GM12874 (cell line): ENCODE results near the gene BTK.

Experiments
- TF ChIP-seq, protein P1 (sequence below): IDR thresholded peaks from 2 replicates; pipeline ENCODE4 v1.5.1; 2011; ENCODE audit warnings: low read depth, mild to moderate bottlenecking, control low read depth, low read length, moderate library complexity; ENCODE audit not compliant: insufficient read depth

BTK gene

DNA sequence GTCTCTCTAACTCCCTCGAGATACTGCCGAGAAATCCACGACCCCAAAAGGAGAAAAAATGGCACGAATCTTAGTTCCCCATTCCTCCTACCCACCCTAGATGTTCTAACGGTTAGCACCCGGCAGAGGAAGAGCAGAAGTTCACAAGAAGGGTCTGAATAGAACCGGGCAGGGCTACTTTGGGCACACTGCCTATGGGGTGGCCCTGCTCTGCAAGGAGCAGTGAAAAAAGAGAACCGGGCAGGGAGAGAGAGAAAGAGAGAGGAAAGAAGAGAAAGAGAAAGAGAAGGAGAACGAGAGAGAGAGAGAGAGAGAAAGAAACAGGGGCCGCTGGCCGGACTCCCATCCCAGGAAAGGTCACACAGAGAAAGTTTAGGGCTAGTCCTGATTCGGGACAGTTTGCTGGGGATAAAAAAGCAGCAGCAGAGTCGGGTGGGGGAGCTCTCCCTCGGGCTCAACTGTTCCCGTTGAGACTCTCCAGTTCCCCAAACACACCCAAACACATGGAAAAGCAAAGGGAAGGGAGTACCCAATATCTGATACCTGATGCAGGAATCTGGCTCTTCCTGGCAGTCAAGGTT lies 21.3 kb upstream of the BTK start:
- TF ChIP-seq, protein P1, sequence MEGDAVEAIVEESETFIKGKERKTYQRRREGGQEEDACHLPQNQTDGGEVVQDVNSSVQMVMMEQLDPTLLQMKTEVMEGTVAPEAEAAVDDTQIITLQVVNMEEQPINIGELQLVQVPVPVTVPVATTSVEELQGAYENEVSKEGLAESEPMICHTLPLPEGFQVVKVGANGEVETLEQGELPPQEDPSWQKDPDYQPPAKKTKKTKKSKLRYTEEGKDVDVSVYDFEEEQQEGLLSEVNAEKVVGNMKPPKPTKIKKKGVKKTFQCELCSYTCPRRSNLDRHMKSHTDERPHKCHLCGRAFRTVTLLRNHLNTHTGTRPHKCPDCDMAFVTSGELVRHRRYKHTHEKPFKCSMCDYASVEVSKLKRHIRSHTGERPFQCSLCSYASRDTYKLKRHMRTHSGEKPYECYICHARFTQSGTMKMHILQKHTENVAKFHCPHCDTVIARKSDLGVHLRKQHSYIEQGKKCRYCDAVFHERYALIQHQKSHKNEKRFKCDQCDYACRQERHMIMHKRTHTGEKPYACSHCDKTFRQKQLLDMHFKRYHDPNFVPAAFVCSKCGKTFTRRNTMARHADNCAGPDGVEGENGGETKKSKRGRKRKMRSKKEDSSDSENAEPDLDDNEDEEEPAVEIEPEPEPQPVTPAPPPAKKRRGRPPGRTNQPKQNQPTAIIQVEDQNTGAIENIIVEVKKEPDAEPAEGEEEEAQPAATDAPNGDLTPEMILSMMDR, result no peak

DNA sequence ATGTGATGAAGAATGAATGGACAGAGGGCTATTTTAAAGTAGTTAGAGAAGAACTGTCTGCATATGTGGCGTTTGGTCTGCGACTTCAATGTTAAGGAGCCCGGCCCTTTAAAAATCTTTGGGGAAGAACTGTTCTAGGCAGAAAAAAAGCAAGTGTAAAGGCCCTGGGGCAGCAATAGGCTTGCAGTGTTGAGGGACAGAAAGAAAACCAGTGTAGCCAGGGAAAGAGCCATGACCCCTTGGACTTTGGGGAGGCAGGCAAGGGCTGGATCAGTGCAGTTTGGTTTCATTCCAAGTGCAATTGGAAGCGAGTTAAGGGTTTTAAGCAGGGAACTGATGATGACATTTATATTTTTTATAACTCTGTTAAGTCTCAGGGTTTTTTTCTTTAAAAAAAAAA lies 13.8 kb upstream of the BTK start:
- TF ChIP-seq, protein P1, result no peak

DNA sequence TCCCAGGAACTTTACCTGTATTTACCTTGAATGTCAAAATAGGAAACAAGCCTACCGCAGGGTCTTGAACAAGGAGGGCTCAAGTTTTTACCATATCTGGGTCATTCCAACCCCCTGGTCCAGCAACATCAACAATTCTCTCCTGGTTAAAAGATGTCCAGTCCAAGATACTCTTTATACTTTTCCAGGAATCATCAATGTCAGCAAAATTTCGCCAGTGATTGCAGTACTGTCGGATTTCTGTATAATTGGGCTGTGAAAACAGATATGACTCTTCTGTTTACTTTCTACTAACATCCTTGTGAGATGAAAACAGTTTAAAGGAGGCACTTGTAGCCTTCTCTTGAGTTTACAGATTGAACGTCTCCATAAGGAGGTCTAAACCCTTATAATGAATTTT lies 12.7 kb upstream of the BTK start:
- TF ChIP-seq, protein P1, result no peak

DNA sequence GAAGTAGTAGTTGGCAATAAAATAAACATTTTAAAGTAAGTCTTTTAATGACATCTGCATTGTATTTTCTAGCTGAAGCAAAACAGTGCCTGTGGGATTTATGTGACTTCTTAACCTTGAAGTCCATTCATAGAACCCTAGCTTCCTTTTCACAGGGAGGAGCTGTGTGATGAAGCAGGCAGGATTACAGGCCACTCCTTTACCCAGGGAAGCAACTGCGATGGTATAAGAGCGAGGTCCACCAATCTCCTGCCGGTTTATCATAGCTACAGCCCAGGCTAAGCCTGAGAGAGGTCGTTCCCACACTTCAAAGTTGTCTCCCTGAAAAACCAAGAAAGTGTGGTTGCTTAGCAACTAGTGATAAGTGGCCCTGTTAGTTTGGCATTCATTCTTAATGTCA lies 11.8 kb upstream of the BTK start:
- TF ChIP-seq, protein P1, result no peak

DNA sequence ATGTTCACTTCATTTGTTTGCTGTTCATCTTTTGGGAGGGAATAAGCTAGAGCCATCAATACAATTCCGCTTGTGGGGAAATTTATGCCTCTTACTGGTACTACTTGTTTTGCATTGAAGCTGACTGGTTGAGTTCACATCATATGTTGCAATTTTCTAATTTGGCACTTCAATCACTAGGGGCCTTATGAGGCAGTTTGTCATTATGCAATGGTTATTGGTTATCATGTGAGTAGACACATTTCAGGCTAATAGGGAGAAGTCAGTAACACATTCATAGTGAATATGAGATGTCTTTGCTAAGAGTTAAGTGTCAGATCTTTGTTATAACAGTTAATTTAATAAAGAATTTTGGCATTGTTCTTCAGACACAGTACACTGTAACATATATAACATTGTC lies 9.8 kb upstream of the BTK start:
- TF ChIP-seq, protein P1, result no peak

DNA sequence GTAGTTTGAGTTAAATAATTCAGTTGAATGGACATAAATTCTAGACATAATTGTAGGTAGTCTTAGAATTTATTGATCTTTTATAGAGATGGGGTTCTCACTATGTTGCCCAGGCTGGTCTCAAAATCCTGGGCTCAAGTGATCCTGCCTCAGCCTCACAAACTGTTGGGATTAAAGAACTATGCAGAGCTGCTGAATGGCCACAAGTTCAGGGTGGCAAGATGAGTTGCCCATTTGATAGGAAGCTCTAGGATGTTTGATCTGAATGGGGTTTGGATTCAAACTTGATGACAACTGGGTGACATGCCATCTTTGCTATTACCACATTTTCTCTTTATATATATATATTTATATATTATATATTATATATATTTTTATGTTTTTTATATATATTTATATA lies 8.4 kb upstream of the BTK start:
- TF ChIP-seq, protein P1, result no peak

DNA sequence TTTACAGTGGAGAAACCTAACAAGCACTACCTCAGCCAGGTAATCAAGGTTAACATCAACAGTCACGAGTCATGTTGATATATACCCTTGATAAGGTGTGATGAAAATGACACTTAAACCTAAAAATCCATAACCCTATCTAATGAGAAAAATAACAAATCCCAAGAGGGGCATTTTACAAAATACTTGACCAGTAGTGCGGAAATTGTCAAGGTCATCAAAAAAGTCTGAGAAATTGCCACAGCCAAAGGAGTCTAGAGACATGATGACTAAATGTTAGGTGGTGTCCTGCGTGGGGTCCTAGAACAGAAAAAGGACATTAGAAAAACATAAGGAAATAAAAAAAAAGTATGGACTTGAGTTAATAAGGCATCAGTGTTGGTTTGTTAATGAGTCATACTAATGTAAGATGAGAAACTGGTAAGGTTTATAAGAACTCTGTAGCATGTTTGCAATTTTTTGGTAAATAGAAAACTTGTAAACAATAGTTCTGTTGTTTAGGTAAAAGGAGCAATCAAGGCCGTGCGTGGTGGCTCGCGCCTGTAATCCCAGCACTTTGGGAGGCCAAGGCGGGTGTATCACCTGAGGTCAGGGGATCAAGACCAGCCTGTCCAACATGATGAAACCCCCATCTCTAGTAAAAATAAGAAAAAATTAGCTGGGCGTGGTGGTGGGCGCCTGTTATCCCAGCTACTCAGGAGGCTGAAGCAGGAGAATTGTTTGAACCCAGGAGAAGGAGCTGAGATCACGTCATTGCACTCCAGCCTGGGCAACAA lies 7.7 kb upstream of the BTK start:
- TF ChIP-seq, protein P1, result no peak
